IMR-90 (cell line): ENCODE measurements around the gene TMEM74B. TPM values are rescaled to one million over a fixed set of nuclear protein-coding genes. Genes with fewer than 3 reads are reported as not detected.

Source experiments
- ATAC-seq: fragments of 200-7000 bp; cut with Tn5 transposase; 2 replicates; pipeline ENCODE4 v1.9.1; 2020; ENCODE audit warnings: low read depth, mild to moderate bottlenecking, moderate library complexity
- BruUV-seq: library from RNA; stranded (reverse); fragments of 400-500 nt; replicated peaks from 2 replicates; lab custom pipeline; 2021; lab: Mats Ljungman, UMichigan
- CTCF ChIA-PET: fragments of 300-600 bp; formaldehyde crosslinking; extraction: SDS; loops from one replicate; lab custom pipeline; 2021; ENCODE audit warnings: antibody characterized with exemption; lab: Yijun Ruan, JAX
- POLR2A ChIA-PET: fragments of 300-600 bp; sonication (Branson Sonifier 250); formaldehyde crosslinking; loops from one replicate; lab custom pipeline; 2022; ENCODE audit warnings: antibody characterized with exemption; ENCODE audit not compliant: unreplicated experiment; lab: Charles Lee
- DNase-seq: peaks from one replicate; pipeline ENCODE4 v3.0.0; 2013
- H2AFZ ChIP-seq: replicated peaks from 2 replicates; pipeline ENCODE3; 2013; ENCODE audit warnings: low read length, mild to moderate bottlenecking; ENCODE audit not compliant: poor library complexity
- H2AK5ac ChIP-seq: 2 replicates; pipeline ENCODE4 v1.6.1; 2013; ENCODE audit warnings: low read depth, low read length, inconsistent platforms
- H2AK9ac ChIP-seq: replicated peaks from 2 replicates; pipeline ENCODE3; 2013; ENCODE audit warnings: mild to moderate bottlenecking, low read depth, low read length, moderate library complexity; ENCODE audit not compliant: poor library complexity
- H2BK120ac ChIP-seq: 2 replicates; pipeline ENCODE4 v1.6.1; 2013; ENCODE audit warnings: low read depth, low read length, inconsistent platforms
- H2BK15ac ChIP-seq: 3 replicates; pipeline ENCODE4 v1.6.1; 2013; ENCODE audit warnings: low read depth, low read length, inconsistent platforms
- H2BK20ac ChIP-seq: 2 replicates; pipeline ENCODE4 v1.6.1; 2013; ENCODE audit warnings: low read depth, mild to moderate bottlenecking, inconsistent platforms, low read length, moderate library complexity
- H2BK5ac ChIP-seq: 2 replicates; pipeline ENCODE4 v1.6.1; 2013; ENCODE audit warnings: mild to moderate bottlenecking, low read depth, low read length, inconsistent platforms; ENCODE audit not compliant: poor library complexity, severe bottlenecking
- H3K14ac ChIP-seq: replicated peaks from 2 replicates; pipeline ENCODE4 v1.6.1; 2013; ENCODE audit warnings: low read depth, low read length, inconsistent platforms
- H3K18ac ChIP-seq: 2 replicates; pipeline ENCODE4 v1.6.1; 2013; ENCODE audit warnings: low read depth, low read length, control low read depth
- H3K23ac ChIP-seq: 2 replicates; pipeline ENCODE4 v1.6.1; 2013; ENCODE audit warnings: low read depth, low read length, inconsistent platforms
- H3K27ac ChIP-seq: 2 replicates; pipeline ENCODE4 v1.5.1; 2013; ENCODE audit warnings: mild to moderate bottlenecking, control low read depth, low read length; ENCODE audit not compliant: insufficient read depth
- H3K27me3 ChIP-seq: 2 replicates; pipeline ENCODE4 v1.6.1; 2013; ENCODE audit warnings: low read length; ENCODE audit not compliant: control insufficient read depth, insufficient read depth
- H3K36me3 ChIP-seq: 2 replicates; pipeline ENCODE4 v1.6.1; 2013; ENCODE audit warnings: low read length, mixed read lengths; ENCODE audit not compliant: control insufficient read depth, insufficient read depth
- H3K4ac ChIP-seq: 2 replicates; pipeline ENCODE4 v1.6.1; 2013; ENCODE audit warnings: low read depth, low read length, inconsistent platforms
- H3K4me1 ChIP-seq: 2 replicates; pipeline ENCODE4 v1.6.1; 2013; ENCODE audit warnings: low read length, mixed read lengths; ENCODE audit not compliant: control insufficient read depth, insufficient read depth
- H3K4me2 ChIP-seq: 2 replicates; pipeline ENCODE4 v1.6.1; 2013; ENCODE audit warnings: low read depth, mild to moderate bottlenecking, control low read depth, low read length, moderate library complexity
- H3K4me3 ChIP-seq: 2 replicates; pipeline ENCODE4 v1.5.1; 2013; ENCODE audit warnings: low read depth, mild to moderate bottlenecking, control low read depth, low read length, moderate library complexity; ENCODE audit not compliant: insufficient read depth
- H3K56ac ChIP-seq: 2 replicates; pipeline ENCODE4 v1.6.1; 2013; ENCODE audit warnings: low read length, inconsistent platforms; ENCODE audit not compliant: insufficient read depth; ENCODE audit errors: extremely low read depth
- H3K79me1 ChIP-seq, 2 experiments: 2 replicates each; pipeline ENCODE4 v1.6.1; 2013; ENCODE audit warnings: low read length in 2 of 2, inconsistent platforms in 1 of 2, low read depth in 1 of 2
- H3K9ac ChIP-seq: 2 replicates; pipeline ENCODE4 v1.6.1; 2013; ENCODE audit warnings: low read depth, low read length, control low read depth
- H3K9me1 ChIP-seq: 2 replicates; pipeline ENCODE4 v1.6.1; 2013; ENCODE audit warnings: low read length, inconsistent platforms; ENCODE audit not compliant: insufficient read depth
- H3K9me3 ChIP-seq: 2 replicates; pipeline ENCODE4 v1.6.1; 2013; ENCODE audit warnings: low read length; ENCODE audit not compliant: control insufficient read depth, insufficient read depth
- H4K20me1 ChIP-seq: 2 replicates; pipeline ENCODE4 v1.6.1; 2013; ENCODE audit warnings: low read length, inconsistent platforms; ENCODE audit not compliant: insufficient read depth
- H4K5ac ChIP-seq: 2 replicates; pipeline ENCODE4 v1.6.1; 2013; ENCODE audit warnings: mild to moderate bottlenecking, low read depth, low read length, control low read depth
- H4K8ac ChIP-seq, 2 experiments: 2 replicates each; pipeline ENCODE4 v1.6.1; 2013; ENCODE audit warnings: low read depth in 2 of 2, low read length in 2 of 2, control low read depth in 1 of 2, inconsistent platforms in 1 of 2
- H4K91ac ChIP-seq: 2 replicates; pipeline ENCODE4 v1.6.1; 2013; ENCODE audit warnings: low read depth, low read length, inconsistent platforms; ENCODE audit not compliant: insufficient read depth
- BHLHE40 ChIP-seq: fragments of 150-350 bp; IDR thresholded peaks from 2 replicates; pipeline ENCODE4 v1.6.1; 2016; ENCODE audit warnings: mild to moderate bottlenecking, low read depth, low read length
- CEBPB ChIP-seq: IDR thresholded peaks from 2 replicates; pipeline ENCODE4 v1.6.1; 2012; ENCODE audit warnings: low read depth, low read length, improper control_type of control experiment
- MAZ ChIP-seq: IDR thresholded peaks from 2 replicates; pipeline ENCODE4 v1.6.1; 2012; ENCODE audit warnings: low read depth, mild to moderate bottlenecking, low read length, improper control_type of control experiment, moderate library complexity, borderline replicate concordance
- MXI1 ChIP-seq: IDR thresholded peaks from 2 replicates; pipeline ENCODE4 v1.6.1; 2012; ENCODE audit warnings: low read depth, mild to moderate bottlenecking, low read length, moderate library complexity, borderline replicate concordance
- RFX5 ChIP-seq: IDR thresholded peaks from 2 replicates; pipeline ENCODE4 v1.8.0; 2012; ENCODE audit warnings: low read depth, mild to moderate bottlenecking, low read length, moderate library complexity
- WGBS, 2 experiments: methylation state at CpG; one replicate each; pipeline versions ENCODE4 v1.1.5 to v1.1.7; 2013; ENCODE audit warnings: missing lambda C conversion rate in 2 of 2; ENCODE audit not compliant: insufficient read length in 1 of 2; ENCODE audit errors: extremely low coverage in 2 of 2; 5-methylcytosine and 5-hydroxymethylcytosine counted together
- dilution Hi-C: fragments of 300-500 bp; cut with HindIII; formaldehyde crosslinking; loops from one replicate; pipeline ENCODE4 v1.14.3; 2018; ENCODE audit warnings: low sequenced_read_pairs; ENCODE audit not compliant: unreplicated experiment
- in situ Hi-C: fragments of 300-500 bp; cut with MboI; formaldehyde crosslinking; loops from 3 replicates; pipeline ENCODE4 v1.14.3; 2019; ENCODE audit warnings: low sequenced_read_pairs, inconsistent platforms, mixed read lengths
- intact Hi-C: fragments of 100-400 bp; cut with micrococcal nuclease; formaldehyde crosslinking; loops from 2 replicates; pipeline ENCODE4 v1.10.0; 2022
- polyA plus RNA-seq, 3 experiments: library from polyadenylated mRNA; depleted of rRNA; stranded (reverse); fragments of >200 nt; gene quantifications; 2 replicates each; pipeline ENCODE4 v1.2.3, GENCODE V29; 2012; ENCODE audit warnings: low replicate concordance in 1 of 3
- total RNA-seq: library from RNA; depleted of rRNA; stranded (reverse); fragments of >200 nt; gene quantifications from 2 replicates; pipeline ENCODE4 v1.2.3, GENCODE V29; 2012; rRNA removed

The TMEM74B gene
- total and polyA plus RNA-seq, 2 of the 4 experiments (the other 2 are of a cell fraction): 0.03 TPM; not detected in 1

GRCh38 chr20:1130847-1131246 lies 53.9 kb downstream of the TMEM74B start:
- Histone ChIP-seq H3K36me3 (peaks cover 45% of the 10 kb centered on the region), H2AK5ac (no peak overlapping the region), H3K9me1 (peaks cover 4% of the 10 kb centered on the region; the same call in 1 of the 2 replicates), H4K5ac (no peak overlapping the region), H3K23ac (no peak overlapping the region), H2AK9ac (no peak overlapping the region), H3K9ac (no peak overlapping the region), H2BK5ac (no peak overlapping the region), H3K9me3 (no peaks in the 10 kb centered on the region), H3K18ac (no peak overlapping the region), H3K79me1 (peaks cover 15 to 31% of the 10 kb centered on the region in 2 experiments; a peak in 3 of 4 replicates), H3K4me3 (no peak overlapping the region), H2AFZ (no peak overlapping the region), H3K4me2 (no peak overlapping the region), H4K20me1 (peaks cover 5% of the 10 kb centered on the region; the same call in 1 of the 2 replicates), H2BK15ac (no peak overlapping the region), H3K4ac (no peak overlapping the region), H2BK20ac (no peak overlapping the region), H4K8ac (no peak overlapping the region), H3K14ac (no peak overlapping the region), H3K27me3 (no peaks in the 10 kb centered on the region), H4K91ac (no peak overlapping the region), H3K56ac (no peak overlapping the region), H3K4me1 (no peaks in the 10 kb centered on the region), H3K27ac (no peak overlapping the region), H2BK120ac (no peak overlapping the region)
- dilution Hi-C loops: no loop called here
- DNase-seq (no peak), ATAC-seq (no peak)
- ChIA-PET CTCF (no interaction called here), POLR2A (no interaction called here)
- TF ChIP-seq MXI1: no peak
- TF ChIP-seq RFX5: no peak
- no peak for TF ChIP-seq BHLHE40
- no peak for TF ChIP-seq CEBPB
- no peak for TF ChIP-seq MAZ
- in situ Hi-C loops: no loop called here
- no CpG with 5 or more reads among the region's 5 CpGs for WGBS, 2 experiments
- no TSS peak for BruUV-seq
- intact Hi-C loops: no loop called here

Other genes starting within 250 kb of the TMEM74B start
- gene RSPO4, start 182.7 kb downstream of the TMEM74B start, total RNA-seq: not detected in 2 replicates
- gene RSPO4, start 182.7 kb downstream of the TMEM74B start, polyA plus RNA-seq (2012; rRNA removed): not detected in 2 replicates
- 93.6 and 120 TPM in 2 replicates for gene PSMF1, start 66.4 kb downstream of the TMEM74B start, total RNA-seq
- 89.4 and 109 TPM in 2 replicates for gene PSMF1, start 66.4 kb downstream of the TMEM74B start, polyA plus RNA-seq (2012; rRNA removed)
- not detected in 2 replicates for gene C20orf202, start 18.5 kb upstream of the TMEM74B start, total RNA-seq
- not detected in 2 replicates for gene C20orf202, start 18.5 kb upstream of the TMEM74B start, polyA plus RNA-seq (2012; rRNA removed)
- gene RAD21L1, start 41.1 kb upstream of the TMEM74B start, total RNA-seq: under 0.01 TPM in 1 of 2 replicates, not detected in the other
- not detected in 2 replicates for gene RAD21L1, start 41.1 kb upstream of the TMEM74B start, polyA plus RNA-seq (2012; rRNA removed)
- 4.5 and 4.7 TPM in 2 replicates for gene SNPH, start 81.3 kb upstream of the TMEM74B start, total RNA-seq
- 3.1 and 3.2 TPM in 2 replicates for gene SNPH, start 81.3 kb upstream of the TMEM74B start, polyA plus RNA-seq (2012; rRNA removed)
- 0.54 and 0.83 TPM in 2 replicates for gene SDCBP2, start 144.2 kb upstream of the TMEM74B start, total RNA-seq
- gene SDCBP2, start 144.2 kb upstream of the TMEM74B start, polyA plus RNA-seq (2012; rRNA removed): 1.3 TPM in 2 replicates
- gene FKBP1A, start 208.1 kb upstream of the TMEM74B start, total RNA-seq: 91.9 and 120 TPM in 2 replicates
- gene FKBP1A, start 208.1 kb upstream of the TMEM74B start, polyA plus RNA-seq (2012; rRNA removed): 513 and 528 TPM in 2 replicates